ENCODE data around the gene MRPS33. TPM values are rescaled to one million over a fixed set of nuclear protein-coding genes. Genes with fewer than 3 reads are reported as not detected.
"Not testable (repeated sequence)": the region's sequence is repeated elsewhere in the genome, so short reads cannot be mapped to it uniquely, and the experiment has no call there.

MRPS33 gene
- total and polyA plus RNA-seq, 2 donors from 2014 or later = 43.6 to 137 TPM

DNA sequence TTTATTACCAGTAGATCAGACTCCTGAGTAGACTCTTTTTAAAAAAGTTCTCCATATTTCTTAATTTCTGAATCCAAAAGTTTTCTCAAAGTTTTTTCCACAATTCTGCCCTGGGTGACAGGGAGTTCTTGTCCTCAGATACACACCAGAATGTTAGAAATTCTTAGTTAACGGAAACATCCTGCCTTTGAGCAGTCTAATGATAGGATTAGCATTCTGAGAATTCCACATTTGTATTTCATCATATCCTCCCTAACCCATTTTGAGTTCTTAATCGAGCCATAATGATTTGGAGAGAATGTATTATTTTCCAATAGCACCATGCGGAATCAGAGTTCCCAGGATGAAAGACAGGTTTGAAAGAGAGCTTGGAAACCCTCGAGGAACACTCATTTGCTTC lies 28.9 kb upstream of the MRPS33 start:
- DNase-seq (no peak), FAIRE-seq (no peak)
- Histone ChIP-seq H3K4me3 (ENCODE audit: low read length in 3 of 3) (no peak overlapping the region), H3K9me3 (ENCODE audit: control insufficient read depth in 2 of 3, insufficient read depth in 1 of 3, low read length in 3 of 3) (no peaks in the 10 kb centered on the region), H3K27me3 (ENCODE audit: control insufficient read depth, insufficient read depth, low read length) (no peaks in the 10 kb centered on the region), H3K36me3 (ENCODE audit: control insufficient read depth in 2 of 3, insufficient read depth in 3 of 3, low read length in 3 of 3) (no peaks in the 10 kb centered on the region), H3K9ac (ENCODE audit: low read length in 3 of 3) (no peak overlapping the region), H3K27ac (ENCODE audit: low read depth in 2 of 2, low read length in 2 of 2) (no peak overlapping the region), H3K4me1 (ENCODE audit: control insufficient read depth in 2 of 3, insufficient read depth in 2 of 3, low read depth in 1 of 3, low read length in 3 of 3) (no peaks in the 10 kb centered on the region)
- intact Hi-C loops (cut with DNase I) = no loop called here
- TF ChIP-seq, protein P1, sequence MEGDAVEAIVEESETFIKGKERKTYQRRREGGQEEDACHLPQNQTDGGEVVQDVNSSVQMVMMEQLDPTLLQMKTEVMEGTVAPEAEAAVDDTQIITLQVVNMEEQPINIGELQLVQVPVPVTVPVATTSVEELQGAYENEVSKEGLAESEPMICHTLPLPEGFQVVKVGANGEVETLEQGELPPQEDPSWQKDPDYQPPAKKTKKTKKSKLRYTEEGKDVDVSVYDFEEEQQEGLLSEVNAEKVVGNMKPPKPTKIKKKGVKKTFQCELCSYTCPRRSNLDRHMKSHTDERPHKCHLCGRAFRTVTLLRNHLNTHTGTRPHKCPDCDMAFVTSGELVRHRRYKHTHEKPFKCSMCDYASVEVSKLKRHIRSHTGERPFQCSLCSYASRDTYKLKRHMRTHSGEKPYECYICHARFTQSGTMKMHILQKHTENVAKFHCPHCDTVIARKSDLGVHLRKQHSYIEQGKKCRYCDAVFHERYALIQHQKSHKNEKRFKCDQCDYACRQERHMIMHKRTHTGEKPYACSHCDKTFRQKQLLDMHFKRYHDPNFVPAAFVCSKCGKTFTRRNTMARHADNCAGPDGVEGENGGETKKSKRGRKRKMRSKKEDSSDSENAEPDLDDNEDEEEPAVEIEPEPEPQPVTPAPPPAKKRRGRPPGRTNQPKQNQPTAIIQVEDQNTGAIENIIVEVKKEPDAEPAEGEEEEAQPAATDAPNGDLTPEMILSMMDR (IDR thresholded peaks at IDR 0.05; ENCODE audit: borderline replicate concordance, extremely low read depth, insufficient read depth) = no peak

DNA sequence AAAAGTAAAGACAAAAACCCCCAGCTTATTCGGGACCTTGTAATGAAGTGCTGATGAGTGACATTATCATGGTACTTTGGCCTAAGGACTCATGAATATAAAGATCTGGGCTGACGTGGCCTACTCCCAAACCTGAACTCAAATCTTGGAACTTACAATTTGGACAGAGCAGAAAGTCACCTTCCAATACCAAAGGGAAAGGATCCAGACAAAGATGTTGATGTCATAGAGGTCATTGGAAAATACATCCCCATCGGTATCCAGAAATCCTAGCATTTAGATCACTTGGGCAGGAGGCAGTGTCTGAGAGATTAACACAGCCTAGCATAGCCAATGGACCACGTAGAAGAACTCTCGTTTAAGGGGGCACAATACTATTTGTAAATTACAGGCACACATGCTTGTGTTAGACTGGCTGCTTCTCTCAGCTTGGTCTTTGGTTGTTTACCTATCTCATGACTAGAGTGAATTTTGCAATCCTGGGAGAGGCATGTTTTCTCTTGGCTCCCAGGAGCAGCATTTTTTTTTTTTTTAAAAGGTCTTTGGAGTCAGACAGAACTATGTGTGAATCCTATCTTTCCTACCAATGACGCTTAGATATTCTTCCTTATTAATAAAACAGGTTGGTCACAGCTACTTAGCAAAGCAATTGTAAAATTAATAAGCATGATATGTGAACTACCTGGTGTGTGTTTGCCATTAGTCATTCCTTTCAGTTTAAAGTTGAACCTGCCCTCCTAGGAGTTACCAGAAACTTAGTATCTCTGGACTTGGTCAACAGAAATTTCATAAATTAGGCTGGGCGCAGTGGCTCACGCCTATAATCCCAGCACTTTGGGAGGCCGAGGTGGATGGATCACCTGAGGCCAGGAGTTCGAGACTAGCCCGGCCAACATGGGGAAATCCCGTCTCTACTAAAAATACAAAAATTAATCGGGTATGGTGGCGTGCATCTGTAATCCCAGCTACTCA lies 27.8 kb upstream of the MRPS33 start:
- Histone ChIP-seq H3K4me1 (ENCODE audit: control insufficient read depth in 2 of 3, insufficient read depth in 2 of 3, low read depth in 1 of 3, low read length in 3 of 3) (no peaks in the 10 kb centered on the region), H3K9ac (ENCODE audit: low read length in 3 of 3) (no peak overlapping the region), H3K4me3 (ENCODE audit: low read length in 3 of 3) (no peak overlapping the region), H3K9me3 (ENCODE audit: control insufficient read depth in 2 of 3, insufficient read depth in 1 of 3, low read length in 3 of 3) (no peaks in the 10 kb centered on the region), H3K27me3 (ENCODE audit: control insufficient read depth, insufficient read depth, low read length) (no peaks in the 10 kb centered on the region), H3K36me3 (ENCODE audit: control insufficient read depth in 2 of 3, insufficient read depth in 3 of 3, low read length in 3 of 3) (no peaks in the 10 kb centered on the region), H3K27ac (ENCODE audit: low read depth in 2 of 2, low read length in 2 of 2) (no peak overlapping the region)
- TF ChIP-seq, protein P1 (IDR thresholded peaks at IDR 0.05; ENCODE audit: borderline replicate concordance, extremely low read depth, insufficient read depth) = no peak
- DNase-seq = no peak
- FAIRE-seq = no peak
- intact Hi-C loops (cut with DNase I) = no loop called here

DNA sequence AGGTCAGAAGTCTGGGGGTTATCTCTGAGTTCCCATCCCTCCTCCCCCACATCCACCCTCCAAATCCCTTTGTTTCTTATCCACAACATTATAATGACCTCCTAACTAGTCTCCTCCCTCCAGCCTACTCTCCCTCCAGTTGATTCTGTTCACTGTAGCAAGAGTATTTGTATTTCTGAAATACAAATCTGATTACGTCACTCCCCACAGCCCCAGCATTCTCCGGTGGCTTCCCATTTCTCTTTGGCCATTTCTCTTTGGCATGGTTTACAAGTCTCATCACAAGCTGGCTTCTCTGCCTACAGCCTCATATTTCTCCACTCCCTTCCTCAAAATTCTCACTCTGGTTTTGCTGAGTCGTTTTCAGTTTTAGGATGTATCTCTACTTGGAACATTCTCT lies 24.6 kb upstream of the MRPS33 start:
- Histone ChIP-seq H3K27me3 (ENCODE audit: control insufficient read depth, insufficient read depth, low read length) (no peaks in the 10 kb centered on the region), H3K9ac (ENCODE audit: low read length in 3 of 3) (no peak overlapping the region), H3K9me3 (ENCODE audit: control insufficient read depth in 2 of 3, insufficient read depth in 1 of 3, low read length in 3 of 3) (no peaks in the 10 kb centered on the region), H3K27ac (ENCODE audit: low read depth in 2 of 2, low read length in 2 of 2) (no peak overlapping the region), H3K36me3 (ENCODE audit: control insufficient read depth in 2 of 3, insufficient read depth in 3 of 3, low read length in 3 of 3) (no peaks in the 10 kb centered on the region), H3K4me3 (ENCODE audit: low read length in 3 of 3) (no peak overlapping the region), H3K4me1 (ENCODE audit: control insufficient read depth in 2 of 3, insufficient read depth in 2 of 3, low read depth in 1 of 3, low read length in 3 of 3) (no peaks in the 10 kb centered on the region)
- TF ChIP-seq, protein P1 (IDR thresholded peaks at IDR 0.05; ENCODE audit: borderline replicate concordance, extremely low read depth, insufficient read depth) = no peak
- FAIRE-seq (no peak), DNase-seq (no peak)
- intact Hi-C loops (cut with DNase I) = no loop called here

DNA sequence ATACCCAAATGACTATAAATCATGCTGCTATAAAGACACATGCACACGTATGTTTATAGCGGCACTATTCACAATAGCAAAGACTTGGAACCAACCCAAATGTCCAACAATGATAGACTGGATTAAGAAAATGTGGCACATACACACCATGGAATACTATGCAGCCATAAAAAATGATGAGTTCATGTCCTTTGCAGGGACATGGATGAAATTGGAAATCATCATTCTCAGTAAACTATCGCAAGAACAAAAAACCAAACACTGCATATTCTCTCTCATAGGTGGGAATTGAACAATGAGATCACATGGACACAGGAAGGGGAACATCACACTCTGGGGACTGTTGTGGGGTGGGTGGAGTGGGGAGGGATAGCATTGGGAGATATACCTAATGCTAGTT lies 23.3 kb upstream of the MRPS33 start:
- H3K27me3 ChIP-seq (ENCODE audit: control insufficient read depth, insufficient read depth, low read length); H3K9ac ChIP-seq (ENCODE audit: low read length in 3 of 3); DNase-seq; H3K4me1 ChIP-seq (ENCODE audit: control insufficient read depth in 2 of 3, insufficient read depth in 2 of 3, low read depth in 1 of 3, low read length in 3 of 3); H3K36me3 ChIP-seq (ENCODE audit: control insufficient read depth in 2 of 3, insufficient read depth in 3 of 3, low read length in 3 of 3); H3K9me3 ChIP-seq (ENCODE audit: control insufficient read depth in 2 of 3, insufficient read depth in 1 of 3, low read length in 3 of 3); H3K27ac ChIP-seq (ENCODE audit: low read depth in 2 of 2, low read length in 2 of 2); H3K4me3 ChIP-seq (ENCODE audit: low read length in 3 of 3); intact Hi-C loops (cut with DNase I); FAIRE-seq: not testable (repeated sequence)

DNA sequence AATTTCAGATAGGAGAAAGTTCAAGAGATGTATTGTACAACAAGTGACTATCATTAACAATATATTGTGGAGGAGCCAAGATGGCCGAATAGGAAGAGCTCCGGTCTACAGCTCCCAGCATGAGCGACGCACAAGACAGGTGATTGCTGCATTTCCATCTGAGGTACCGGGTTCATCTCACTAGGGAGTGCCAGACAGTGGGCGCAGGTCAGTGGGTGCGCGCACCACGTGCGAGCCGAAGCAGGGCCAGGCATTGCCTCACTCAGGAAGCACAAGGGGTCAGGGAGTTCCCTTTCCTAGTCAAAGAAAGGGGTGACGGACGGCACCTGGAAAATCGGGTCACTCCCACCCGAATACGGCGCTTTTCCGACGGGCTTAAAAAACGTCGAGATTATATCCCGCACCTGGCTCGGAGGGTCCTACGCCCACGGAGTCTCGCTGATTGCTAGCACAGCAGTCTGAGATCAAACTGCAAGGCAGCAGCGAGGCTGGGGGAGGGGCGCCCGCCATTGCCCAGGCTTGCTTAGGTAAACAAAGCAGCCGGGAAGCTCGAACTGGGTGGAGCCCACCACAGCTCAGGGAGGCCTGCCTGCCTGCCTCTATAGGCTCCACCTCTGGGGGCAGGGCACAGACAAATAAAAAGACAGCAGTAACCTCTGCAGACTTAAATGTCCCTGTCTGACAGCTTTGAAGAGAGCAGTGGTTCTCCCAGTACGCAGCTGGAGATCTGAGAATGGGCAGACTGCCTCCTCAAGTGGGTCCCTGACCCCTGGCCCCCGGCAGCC lies 18.0 kb upstream of the MRPS33 start:
- H3K9ac ChIP-seq (ENCODE audit: low read length in 3 of 3); H3K27me3 ChIP-seq (ENCODE audit: control insufficient read depth, insufficient read depth, low read length); H3K9me3 ChIP-seq (ENCODE audit: control insufficient read depth in 2 of 3, insufficient read depth in 1 of 3, low read length in 3 of 3); H3K4me1 ChIP-seq (ENCODE audit: control insufficient read depth in 2 of 3, insufficient read depth in 2 of 3, low read depth in 1 of 3, low read length in 3 of 3); DNase-seq; H3K36me3 ChIP-seq (ENCODE audit: control insufficient read depth in 2 of 3, insufficient read depth in 3 of 3, low read length in 3 of 3); H3K4me3 ChIP-seq (ENCODE audit: low read length in 3 of 3); H3K27ac ChIP-seq (ENCODE audit: low read depth in 2 of 2, low read length in 2 of 2); FAIRE-seq; intact Hi-C loops (cut with DNase I): not testable (repeated sequence)

Measured in kidney (tissue), 14 donors.